Activated CD4-positive, alpha-beta T cell treated with anti-CD3 and anti-CD28 coated beads for 24 hours (primary cell): Measurements from ENCODE around the gene DSC3.

Experiments
- DNase-seq, 2 donors: peaks; one replicate each; pipeline ENCODE4 v3.0.0-alpha.2; 2020; ENCODE audit warnings: low read depth in 2 of 2

Gene DSC3

GRCh38 chr18:31042406-31043181 lies at the start of gene DSC3:
TSS of gene DSC3 (minus strand) at chr18:31042742. CDS start at chr18:31042660, 82 bp downstream.
- DNase-seq = no peak

DNA sequence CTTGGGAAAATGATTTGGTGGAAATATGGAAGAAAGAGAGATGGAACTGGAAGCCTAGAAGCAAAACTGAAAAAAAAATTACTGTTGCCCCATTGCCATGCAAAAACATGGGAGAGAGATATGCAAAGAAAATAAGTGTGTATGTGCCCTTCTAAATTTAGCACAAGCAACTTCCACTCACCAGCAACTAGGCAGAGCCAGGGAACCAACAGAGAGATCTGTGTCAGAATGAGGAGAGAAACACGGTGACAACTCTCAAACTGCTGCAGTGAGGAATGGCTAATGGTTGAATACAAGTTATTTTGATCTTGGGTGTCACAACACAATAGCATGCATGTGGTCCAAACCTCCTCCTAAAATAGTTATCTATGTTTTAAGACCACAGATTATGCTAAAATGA lies 48.8 kb upstream of the DSC3 start:
- DNase-seq = no peak

DNA sequence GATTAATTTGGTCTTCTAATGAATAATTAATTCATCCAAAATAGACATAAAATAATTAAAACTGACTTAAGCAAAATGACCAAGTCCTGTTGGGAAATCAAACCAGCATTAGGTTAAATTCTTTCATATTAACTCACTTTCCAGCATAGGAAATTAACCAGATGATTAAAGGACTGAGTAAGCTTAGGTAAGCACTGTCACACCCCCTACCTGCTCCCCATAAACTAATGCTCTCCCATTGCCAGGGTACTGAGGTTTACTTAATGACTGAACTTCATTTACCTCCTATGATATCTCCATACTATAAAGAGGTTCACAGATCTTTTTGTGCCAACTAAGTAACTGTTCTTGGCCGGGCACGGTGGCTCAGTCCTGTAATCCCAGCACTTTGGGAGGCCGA lies 46.0 kb upstream of the DSC3 start:
- no peak for DNase-seq

DNA sequence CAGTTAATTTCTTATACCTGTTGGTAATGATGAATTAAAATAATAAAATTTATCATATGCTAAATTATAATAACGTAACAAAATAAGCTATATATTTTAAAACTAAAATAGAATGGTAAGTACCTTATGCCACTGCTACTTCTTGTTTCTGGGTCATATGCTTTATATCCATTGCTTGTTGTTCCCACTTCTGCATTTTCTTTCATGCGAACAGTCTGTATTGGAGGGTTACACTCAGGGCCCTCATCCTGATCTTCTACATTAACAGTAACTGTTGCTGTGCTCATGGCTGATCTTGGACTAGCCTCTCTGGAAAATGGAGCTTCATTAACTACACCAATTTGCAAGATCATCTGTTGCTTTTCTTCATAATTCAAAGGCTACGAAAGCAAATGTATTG lies 37.4 kb upstream of the DSC3 start:
- no peak for DNase-seq

DNA sequence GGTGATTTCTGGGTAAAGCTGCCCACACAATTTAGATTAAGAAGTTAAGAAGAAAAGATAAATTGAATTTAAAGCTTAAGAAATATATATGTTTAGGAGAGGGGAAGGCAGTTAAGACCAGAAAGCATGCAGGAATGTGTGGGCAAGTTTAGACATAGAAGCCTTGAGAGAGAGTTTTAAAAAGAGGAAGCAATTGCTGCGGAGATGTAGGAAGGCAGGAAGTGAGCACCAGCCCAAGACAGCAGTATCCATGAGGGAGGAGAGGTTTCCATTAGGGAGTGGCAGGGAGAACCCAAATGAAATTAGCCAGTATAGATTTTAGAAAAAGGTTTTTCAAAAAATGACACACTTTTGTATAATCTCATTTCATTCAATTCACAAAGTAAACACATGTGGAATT lies 35.3 kb upstream of the DSC3 start:
- no peak for DNase-seq

- DNase-seq = no peak
Observed at GRCh38 chr18:31072175-31072574, 29.6 kb upstream of the DSC3 start.

DNA sequence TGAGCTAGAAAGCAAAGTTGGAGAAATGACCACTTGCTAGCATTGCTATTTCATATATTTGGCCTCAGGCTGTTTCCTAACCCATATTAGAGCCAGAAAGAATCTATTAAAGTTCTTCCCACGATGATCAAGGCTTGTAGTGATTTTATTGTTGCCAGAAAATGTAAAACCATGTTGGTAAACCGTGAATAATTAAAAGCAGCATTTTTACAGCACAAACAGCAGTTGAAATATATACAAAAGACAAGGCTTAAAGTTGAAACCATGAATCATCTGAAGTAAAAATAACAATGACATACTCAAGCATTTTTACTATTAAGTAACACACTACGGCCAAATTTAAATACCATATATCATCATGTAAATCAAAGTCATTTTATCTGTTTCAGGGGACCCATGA lies 27.7 kb upstream of the DSC3 start:
- no peak for DNase-seq

- DNase-seq = no peak
Observed at GRCh38 chr18:31066266-31066665, 23.7 kb upstream of the DSC3 start.

GRCh38 chr18:31065036-31065773 lies 22.7 kb upstream of the DSC3 start:
- no peak for DNase-seq

GRCh38 chr18:31064130-31064529 lies 21.6 kb upstream of the DSC3 start:
- no peak for DNase-seq

- DNase-seq = no peak
Observed at GRCh38 chr18:31061945-31062344, 19.4 kb upstream of the DSC3 start.

- no peak for DNase-seq
Observed at GRCh38 chr18:31058897-31059296, 16.4 kb upstream of the DSC3 start.

DNA sequence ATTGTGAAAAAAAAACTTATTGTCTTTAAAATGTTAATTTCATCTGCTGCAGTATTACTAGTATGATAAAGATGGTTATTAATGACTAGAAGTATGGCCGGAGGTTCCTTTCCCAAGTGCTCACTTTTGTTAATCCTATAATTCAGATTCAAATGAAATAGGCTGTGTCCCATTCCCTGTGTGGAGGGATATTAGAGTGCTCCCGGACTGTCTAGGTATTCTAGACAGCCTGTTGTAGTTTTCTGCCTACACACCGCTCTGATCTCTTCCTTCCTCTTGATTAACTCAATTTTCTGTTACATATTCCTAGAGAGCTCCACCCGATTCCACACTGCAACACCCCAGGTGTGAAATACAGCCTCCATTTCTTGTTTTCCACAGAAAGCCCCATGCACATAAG lies 15.4 kb upstream of the DSC3 start:
- DNase-seq = no peak

GRCh38 chr18:31057051-31057450 lies 14.5 kb upstream of the DSC3 start:
- DNase-seq = no peak

- no peak for DNase-seq
Observed at GRCh38 chr18:31056296-31056695, 13.8 kb upstream of the DSC3 start.

DNA sequence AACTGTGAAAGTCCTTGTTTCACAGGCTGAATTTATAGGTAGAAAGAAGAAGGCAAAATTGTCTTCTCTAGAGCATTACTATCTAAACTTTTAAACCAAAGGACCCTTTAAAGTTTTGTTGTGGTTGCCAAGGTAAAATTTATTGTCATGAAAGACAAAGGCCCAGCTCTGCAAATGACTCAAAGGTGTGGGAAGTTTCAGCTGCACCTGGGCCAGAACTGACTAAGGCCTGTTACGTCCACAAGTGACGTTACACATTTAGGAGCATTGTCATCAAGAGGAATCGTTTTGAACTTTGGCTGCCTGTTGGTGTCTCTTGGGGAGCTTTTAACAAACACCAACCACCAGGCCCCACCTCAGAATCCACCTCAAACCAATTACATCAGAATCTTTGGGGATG lies 8.1 kb upstream of the DSC3 start:
- no peak for DNase-seq

DNA sequence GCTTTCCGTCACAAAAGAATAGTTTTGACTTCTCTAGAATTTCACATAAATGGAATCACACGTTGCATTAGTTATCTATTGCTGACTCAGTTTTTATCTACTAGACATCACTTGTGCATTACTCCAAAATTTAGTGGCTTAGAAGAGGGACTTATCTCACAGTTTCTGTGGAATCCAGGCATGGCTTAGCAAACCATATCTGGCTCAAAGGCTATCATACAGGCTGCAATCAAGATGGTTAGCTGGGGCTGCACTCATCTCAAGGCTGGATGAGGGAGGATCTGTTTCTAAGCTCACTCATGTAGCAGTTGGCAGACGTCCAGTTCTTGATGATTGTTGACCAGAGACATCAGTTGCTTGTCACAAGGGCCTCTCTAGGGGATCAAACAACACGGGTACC lies 6.6 kb upstream of the DSC3 start:
- no peak for DNase-seq

GRCh38 chr18:31048216-31048615 lies 5.7 kb upstream of the DSC3 start:
- DNase-seq = no peak

- no peak for DNase-seq
Observed at GRCh38 chr18:31046916-31047315, 4.4 kb upstream of the DSC3 start.

GRCh38 chr18:31045599-31045998 lies 3.1 kb upstream of the DSC3 start:
- no peak for DNase-seq

DNA sequence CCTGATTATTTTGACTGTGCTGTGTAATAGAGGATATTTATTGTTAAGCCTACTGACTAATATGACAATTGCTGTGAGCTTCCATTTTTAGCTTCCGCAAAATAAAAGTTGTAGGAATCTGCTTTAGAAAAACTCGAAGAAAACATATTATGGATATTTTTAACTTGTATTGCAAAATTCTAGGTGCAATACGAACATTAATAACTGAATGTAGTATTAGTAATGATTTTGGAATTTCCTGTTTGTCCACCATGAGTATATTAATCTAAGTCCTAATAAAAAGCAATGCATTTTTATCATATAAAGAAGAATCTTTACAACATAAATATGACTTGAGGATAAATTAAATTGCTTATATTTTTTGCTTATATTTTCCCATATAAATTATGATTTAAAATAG lies 2.4 kb upstream of the DSC3 start:
- DNase-seq = no peak

DNA sequence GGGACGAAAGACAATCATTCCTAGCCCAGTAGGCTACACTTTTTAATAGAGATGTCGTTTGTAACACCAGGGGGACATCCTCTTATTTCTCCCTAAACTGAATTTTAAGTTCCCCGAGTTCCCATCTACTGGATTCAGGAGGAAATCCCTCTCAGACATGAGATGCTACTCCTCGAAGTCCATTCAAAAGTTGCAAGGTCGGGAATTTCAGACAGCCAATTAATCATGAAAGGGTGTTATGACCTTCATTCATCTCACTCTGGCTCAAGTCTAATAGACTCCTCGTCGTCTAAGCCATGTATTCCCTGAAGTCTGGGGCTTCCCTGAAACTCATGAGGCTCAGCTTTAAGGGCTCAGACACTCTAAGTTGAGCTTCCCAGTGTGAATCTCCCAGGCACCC lies 1.2 kb upstream of the DSC3 start:
- DNase-seq = no peak

- DNase-seq = no peak
Observed at GRCh38 chr18:31042084-31042405, 497 bp downstream of the DSC3 start.
